Effector CD8-positive, alpha-beta T cell (primary cell): ENCODE data around the gene CSMD2.

ENCODE experiments used
- DNase-seq: peaks from one replicate; lab custom pipeline; 2025; lab: John Stamatoyannopoulos, UW

CSMD2 gene

DNA sequence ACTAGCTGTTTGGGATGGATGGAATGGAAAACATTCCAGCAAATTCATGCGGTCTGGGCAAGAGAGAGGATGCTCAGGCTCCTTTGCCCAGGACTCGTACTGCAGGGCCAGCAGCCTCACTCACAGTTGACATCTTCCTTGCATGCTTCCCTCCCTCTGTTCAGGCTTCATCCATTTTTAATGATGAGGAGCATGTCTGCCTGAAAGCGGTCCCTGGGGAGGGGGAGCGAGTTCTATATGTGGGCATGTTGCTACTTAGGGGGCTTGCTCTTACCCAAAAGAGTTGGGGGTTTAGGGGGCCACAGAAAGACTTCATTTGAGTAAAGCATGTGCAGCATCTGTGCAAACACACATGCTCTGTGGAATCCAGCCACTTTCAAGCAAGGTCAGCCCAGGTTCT, 203.0 kb downstream of the CSMD2 start:
- no peak for DNase-seq

GRCh38 chr1:33960188-33960895, 204.7 kb downstream of the CSMD2 start:
- DNase-seq = no peak

DNA sequence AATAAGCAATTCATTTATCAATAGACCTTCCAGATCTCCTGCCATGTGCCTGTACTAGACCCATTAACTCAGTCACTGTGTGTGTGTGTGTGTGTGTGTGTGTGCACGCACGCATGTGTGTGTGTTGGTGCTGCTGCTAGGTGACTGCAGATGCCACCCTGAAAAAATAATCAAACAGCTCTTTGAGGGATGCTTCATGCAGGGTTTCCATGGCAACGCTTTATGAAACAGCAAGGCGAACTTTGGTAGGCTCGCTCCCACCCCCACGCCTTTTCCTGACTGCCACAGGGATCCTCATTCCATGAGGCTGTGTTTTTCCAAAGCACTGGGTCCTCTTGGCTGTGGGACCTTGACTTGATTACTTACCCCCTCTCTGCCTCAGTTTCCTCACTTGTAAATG, 207.2 kb downstream of the CSMD2 start:
- DNase-seq = no peak

DNA sequence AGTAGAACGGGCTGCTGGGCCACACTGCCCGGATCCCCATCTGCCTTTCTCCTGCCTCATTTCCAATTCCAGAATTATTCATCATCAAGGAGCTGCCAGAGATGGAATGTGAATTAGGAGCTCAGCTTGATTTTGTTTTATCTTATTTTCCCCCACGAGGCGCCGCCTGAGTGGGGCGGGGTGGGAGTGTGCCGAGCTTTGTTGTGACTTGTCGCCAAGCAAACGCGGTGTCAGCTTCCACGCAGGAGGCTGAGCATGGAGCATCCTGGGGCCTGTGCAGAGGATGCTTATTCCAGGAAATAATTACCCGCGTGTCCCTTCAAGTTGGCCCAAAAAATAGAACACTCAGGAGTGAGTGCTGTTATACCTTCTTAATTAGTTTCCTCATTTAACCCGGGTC, 209.9 kb downstream of the CSMD2 start:
- no peak for DNase-seq

- no peak for DNase-seq
Observed at GRCh38 chr1:33949570-33949969, 215.5 kb downstream of the CSMD2 start.

GRCh38 chr1:33948291-33948690, 216.7 kb downstream of the CSMD2 start:
- no peak for DNase-seq

- no peak for DNase-seq
Observed at GRCh38 chr1:33946836-33947235, 218.2 kb downstream of the CSMD2 start.

- DNase-seq = no peak
Observed at GRCh38 chr1:33944846-33945245, 220.2 kb downstream of the CSMD2 start.

DNA sequence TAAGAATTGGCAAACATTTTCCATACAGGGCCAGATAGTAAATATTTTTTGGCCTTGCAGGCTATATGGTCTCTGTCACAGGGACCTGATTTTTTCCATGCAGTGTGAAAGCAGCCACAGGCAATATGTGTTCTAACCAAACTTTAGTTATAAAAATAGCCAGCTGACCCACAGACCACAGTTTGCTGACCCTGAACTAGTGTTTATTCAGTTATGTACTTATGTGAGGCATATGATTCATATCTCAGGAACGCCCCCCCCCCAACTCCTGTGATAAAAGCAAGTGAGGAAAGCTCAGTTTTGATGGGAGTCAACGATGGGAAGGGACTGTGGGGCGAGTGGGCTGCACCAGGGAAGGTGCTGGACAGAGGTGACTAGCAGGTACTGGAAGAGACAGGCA, 221.1 kb downstream of the CSMD2 start:
- no peak for DNase-seq

- no peak for DNase-seq
Observed at GRCh38 chr1:33932871-33933270, 232.2 kb downstream of the CSMD2 start.

DNA sequence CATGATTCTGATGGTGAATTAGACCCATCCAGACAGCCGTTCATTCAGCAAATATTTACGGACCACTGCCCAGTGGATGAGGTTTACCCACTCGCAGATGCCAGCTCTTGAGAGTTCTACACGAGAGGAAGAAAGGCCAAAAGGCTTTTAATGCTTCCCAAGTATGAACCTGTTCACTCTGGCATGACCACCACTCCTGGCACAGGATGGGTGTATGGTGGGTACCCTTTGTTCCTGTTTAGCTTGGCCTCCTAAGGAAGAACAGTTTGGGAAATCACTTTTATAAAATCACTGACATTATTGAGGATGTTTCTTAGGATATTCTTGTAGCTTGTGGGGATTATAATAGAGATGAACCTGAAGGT, 233.9 kb downstream of the CSMD2 start:
- DNase-seq = no peak

- no peak for DNase-seq
Observed at GRCh38 chr1:33930346-33931110, 234.5 kb downstream of the CSMD2 start.

- no peak for DNase-seq
Observed at GRCh38 chr1:33928251-33928650, 236.8 kb downstream of the CSMD2 start.

DNA sequence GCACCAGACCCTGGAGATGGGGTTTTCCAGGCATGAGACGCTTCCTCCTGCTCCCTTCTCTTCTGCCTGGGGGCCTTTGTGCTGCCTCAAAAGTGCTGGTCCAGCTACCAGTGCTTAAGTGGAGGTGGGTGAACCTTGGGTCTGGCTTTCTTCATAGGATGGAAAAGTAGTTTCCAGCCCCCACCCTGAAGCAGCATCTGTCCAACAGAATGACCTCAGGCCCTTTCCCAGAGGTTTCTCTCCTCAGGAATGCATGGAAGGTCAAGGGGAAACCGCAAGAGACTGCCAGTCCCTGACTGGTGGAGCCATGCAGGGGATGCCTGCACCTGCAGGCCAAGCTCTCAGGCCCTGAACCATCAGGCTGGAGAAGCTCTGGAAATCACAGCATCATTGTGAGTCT, 237.3 kb downstream of the CSMD2 start:
- no peak for DNase-seq

GRCh38 chr1:33925586-33925985, 239.4 kb downstream of the CSMD2 start:
- DNase-seq = no peak

GRCh38 chr1:33921281-33921680, 243.7 kb downstream of the CSMD2 start:
- DNase-seq = no peak

GRCh38 chr1:33918368-33918767, 246.7 kb downstream of the CSMD2 start:
- no peak for DNase-seq

- DNase-seq = no peak
Observed at GRCh38 chr1:33916786-33917185, 248.2 kb downstream of the CSMD2 start.

DNA sequence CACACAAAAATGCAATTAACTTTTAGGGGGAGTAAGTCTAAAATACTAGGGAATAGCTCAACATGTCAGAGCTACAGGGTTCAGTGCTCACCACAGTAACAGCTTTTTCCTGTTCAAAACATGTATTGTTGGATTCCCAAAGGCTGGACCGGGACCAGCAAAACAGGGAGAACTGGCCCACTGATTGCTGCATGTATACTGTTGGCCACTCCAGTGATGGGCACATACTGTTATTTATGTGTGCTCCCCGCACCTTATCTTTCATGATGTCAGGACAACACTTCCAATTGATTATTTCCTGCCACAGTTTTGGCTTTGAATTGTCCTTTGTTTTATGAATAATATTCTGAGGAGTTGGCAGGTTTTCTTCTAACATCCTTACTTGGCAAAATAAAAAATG, 250.5 kb downstream of the CSMD2 start:
- no peak for DNase-seq

DNA sequence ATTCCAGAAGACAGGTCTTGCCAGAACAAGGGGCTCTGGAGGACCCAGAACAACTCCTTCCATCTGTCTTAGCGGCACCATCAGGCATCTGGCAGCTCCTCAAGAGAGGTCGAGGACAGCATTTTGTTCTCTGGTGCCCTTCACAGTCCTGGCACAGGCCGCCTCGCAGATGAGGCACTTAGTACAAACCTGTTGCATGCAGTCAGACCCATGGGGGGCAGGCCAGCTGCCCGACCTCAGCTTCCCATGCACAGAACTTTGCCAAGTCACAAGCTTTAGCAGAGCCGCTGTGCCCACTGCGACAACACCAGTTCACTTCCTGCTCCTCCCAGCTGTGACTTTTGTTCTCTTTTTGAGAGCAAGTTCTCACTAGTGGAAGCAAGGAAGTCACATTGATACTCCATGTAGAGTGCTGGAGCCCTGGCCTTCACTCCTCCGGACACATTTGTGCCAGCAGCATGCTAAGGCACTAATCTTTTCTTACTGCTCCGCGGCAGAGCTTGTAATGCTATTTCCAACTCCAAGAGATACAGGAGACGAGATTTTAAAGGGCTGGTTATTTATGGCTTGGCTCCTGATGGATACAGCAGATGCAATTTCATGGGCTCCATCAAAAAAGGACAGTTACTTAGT, 256.6 kb downstream of the CSMD2 start:
- DNase-seq = no peak

- DNase-seq = no peak
Observed at GRCh38 chr1:33906156-33906555, 258.9 kb downstream of the CSMD2 start.

DNA sequence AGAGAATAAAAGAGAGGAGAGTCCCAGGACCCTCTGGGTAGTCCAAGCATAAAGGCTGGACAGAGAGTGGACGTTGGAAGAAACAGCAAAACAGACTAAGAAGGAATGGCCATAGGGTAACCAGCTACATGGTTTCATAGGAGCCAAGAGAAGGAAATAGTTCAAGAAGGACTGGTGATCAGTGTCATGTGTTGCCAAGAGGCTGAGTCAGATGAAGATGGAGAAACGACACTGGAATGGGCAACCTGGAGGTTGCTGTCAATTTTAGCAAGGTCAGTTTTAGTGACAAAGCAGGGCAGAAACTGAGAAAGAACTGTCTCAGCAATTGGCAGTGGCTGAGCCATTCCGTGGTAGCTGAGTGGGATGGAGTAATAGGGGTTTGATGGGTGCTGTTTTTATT, 259.8 kb downstream of the CSMD2 start:
- no peak for DNase-seq

- no peak for DNase-seq
Observed at GRCh38 chr1:33903210-33903589, 261.8 kb downstream of the CSMD2 start.
